HepG2 (cell line): ENCODE measurements around the gene ENAH. TPM values are rescaled to one million over a fixed set of nuclear protein-coding genes. Genes with fewer than 3 reads are reported as not detected.

Source experiments
- ATAC-seq: fragments of 200-7000 bp; cut with Tn5 transposase; 3 replicates; pipeline ENCODE4 v1.9.1; 2020; ENCODE audit warnings: mild to moderate bottlenecking, moderate library complexity
- BruUV-seq: library from RNA; stranded (reverse); fragments of 400-500 nt; replicated peaks from 2 replicates; lab custom pipeline; 2021; lab: Mats Ljungman, UMichigan
- CTCF ChIA-PET: fragments of 300-600 bp; formaldehyde crosslinking; extraction: SDS; loops from one replicate; lab custom pipeline; 2021; ENCODE audit warnings: low total read pairs, inconsistent platforms, low intra/inter-chr PET ratio; lab: Yijun Ruan, JAX
- POLR2A ChIA-PET: fragments of 350-600 bp; sonication (Branson Sonifier 250); formaldehyde crosslinking; loops from one replicate; lab custom pipeline; 2020; ENCODE audit warnings: antibody characterized with exemption, inconsistent platforms; lab: Yijun Ruan, JAX
- DNase-seq: peaks from one replicate; pipeline ENCODE4 v3.0.0-alpha.2; 2015; ENCODE audit warnings: low spot score
- FAIRE-seq: peaks from 3 replicates; lab custom pipeline; 2011; peaks lifted over from hg19 to GRCh38; lab: Jason Lieb, UNC
- H2AFZ ChIP-seq: one replicate; pipeline ENCODE4 v1.6.1; 2011; ENCODE audit warnings: low read length, inconsistent platforms
- H3K27ac ChIP-seq: fragments of 300-600 bp; 3 replicates; pipeline ENCODE4 v1.8.0; 2011; ENCODE audit warnings: mixed run types, mild to moderate bottlenecking, mixed read lengths, low read length, inconsistent platforms; ENCODE audit not compliant: insufficient read depth; ENCODE audit errors: extremely low read length
- H3K27me3 ChIP-seq, 2 experiments: fragments of 200-600 bp in 1 of 2; 2 replicates in 1 of 2; 3 replicates in 1 of 2; pipeline versions ENCODE4 v1.6.0 to v1.8.0; 2011; ENCODE audit warnings: low read length in 2 of 2, mild to moderate bottlenecking in 2 of 2, moderate library complexity in 2 of 2, inconsistent platforms in 1 of 2; ENCODE audit not compliant: insufficient read depth in 2 of 2, control insufficient read depth in 1 of 2
- H3K36me3 ChIP-seq, 2 experiments: fragments of 200-600 bp in 1 of 2; replicated peaks in 1 of 2; 2 replicates in 1 of 2; 3 replicates in 1 of 2; pipeline versions ENCODE4 v1.5.1 to v1.8.0; 2011; ENCODE audit warnings: low read length in 2 of 2, inconsistent platforms in 1 of 2; ENCODE audit not compliant: insufficient read depth in 2 of 2, control insufficient read depth in 1 of 2
- H3K4me1 ChIP-seq: 2 replicates; pipeline ENCODE4 v1.5.1; 2012; ENCODE audit warnings: low read length, inconsistent platforms; ENCODE audit not compliant: insufficient read depth
- H3K4me2 ChIP-seq: 2 replicates; pipeline ENCODE4 v1.6.0; 2011; ENCODE audit warnings: low read depth, low read length, inconsistent platforms
- H3K4me3 ChIP-seq, 3 experiments: fragments of 200-600 bp in 1 of 3; sonication (generic), shearing (Covaris generic) in 1 of 3; replicated peaks in 1 of 3; 2 replicates each; pipeline ENCODE4 v1.5.1; 2011 to 2016; ENCODE audit warnings: low read length in 3 of 3, inconsistent platforms in 2 of 3, low read depth in 2 of 3, mild to moderate bottlenecking in 2 of 3, control low read depth in 1 of 3, mixed read lengths in 1 of 3; ENCODE audit not compliant: insufficient read depth in 1 of 3
- H3K79me2 ChIP-seq: one replicate; pipeline ENCODE4 v1.6.1; 2011; ENCODE audit warnings: low read length, inconsistent platforms; ENCODE audit not compliant: insufficient read depth
- H3K9ac ChIP-seq: 2 replicates; pipeline ENCODE4 v1.6.0; 2011; ENCODE audit warnings: mild to moderate bottlenecking, low read depth, low read length, inconsistent platforms; ENCODE audit not compliant: insufficient read depth
- H3K9me3 ChIP-seq: 2 replicates; pipeline ENCODE4 v1.5.1; 2012; ENCODE audit warnings: mild to moderate bottlenecking, low read length
- H4K20me1 ChIP-seq: 2 replicates; pipeline ENCODE4 v1.6.0; 2011; ENCODE audit warnings: inconsistent platforms, mild to moderate bottlenecking, low read length, moderate library complexity; ENCODE audit not compliant: insufficient read depth
- CAMTA2 ChIP-seq: sonication (generic); formaldehyde crosslinking; IDR thresholded peaks from 2 replicates; pipeline ENCODE4 v1.4.0; 2020; ENCODE audit warnings: mild to moderate bottlenecking, missing genetic modification reagents, borderline replicate concordance
- CEBPB ChIP-seq: IDR thresholded peaks from 2 replicates; pipeline ENCODE4 v1.6.1; 2011; ENCODE audit warnings: low read depth, low read length, improper control_type of control experiment, borderline replicate concordance
- CHD4 ChIP-seq: fragments of 200-600 bp; sonication (generic); IDR thresholded peaks from 2 replicates; pipeline ENCODE4 v1.7.0; 2017; ENCODE audit warnings: mild to moderate bottlenecking, low read length, borderline replicate concordance
- ETV6 ChIP-seq: sonication (generic); formaldehyde crosslinking; conservative IDR thresholded peaks from 2 replicates; pipeline ENCODE4 v1.4.0; 2020; ENCODE audit warnings: missing genetic modification reagents
- HDAC1 ChIP-seq: sonication (generic); formaldehyde crosslinking; IDR thresholded peaks from 2 replicates; pipeline ENCODE4 v1.5.1; 2020; ENCODE audit warnings: mild to moderate bottlenecking, missing genetic modification reagents
- NFKB2 ChIP-seq: sonication (generic); formaldehyde crosslinking; IDR thresholded peaks from 2 replicates; pipeline ENCODE4 v1.4.0; 2020; ENCODE audit warnings: missing genetic modification reagents, borderline replicate concordance
- PAWR ChIP-seq: sonication (generic); formaldehyde crosslinking; IDR thresholded peaks from 2 replicates; pipeline ENCODE4 v1.4.0; 2020; ENCODE audit warnings: missing genetic modification reagents, mild to moderate bottlenecking, borderline replicate concordance
- PCBP1 ChIP-seq: fragments of 200-400 bp; formaldehyde crosslinking; IDR thresholded peaks from 2 replicates; pipeline ENCODE4 v1.6.1; 2017; ENCODE audit warnings: mild to moderate bottlenecking, low read depth, low read length, borderline replicate concordance
- ZBTB21 ChIP-seq: sonication (generic); formaldehyde crosslinking; IDR thresholded peaks from 2 replicates; pipeline ENCODE4 v1.4.0; 2020; ENCODE audit warnings: missing genetic modification reagents
- ZFP62 ChIP-seq: sonication (generic); formaldehyde crosslinking; IDR thresholded peaks from 2 replicates; pipeline ENCODE4 v1.4.0; 2020; ENCODE audit warnings: missing genetic modification reagents
- ZFY ChIP-seq: sonication (generic); formaldehyde crosslinking; IDR thresholded peaks from 2 replicates; pipeline ENCODE4 v1.4.0; 2020; ENCODE audit warnings: missing genetic modification reagents
- ZNF17 ChIP-seq: sonication (generic); formaldehyde crosslinking; IDR thresholded peaks from 2 replicates; pipeline ENCODE4 v1.5.0; 2020; ENCODE audit warnings: mild to moderate bottlenecking, missing genetic modification reagents
- ZNF33B ChIP-seq: sonication (generic); formaldehyde crosslinking; IDR thresholded peaks from 2 replicates; pipeline ENCODE4 v1.5.1; 2020; ENCODE audit warnings: mild to moderate bottlenecking, missing genetic modification reagents
- ZNF552 ChIP-seq: sonication (generic); formaldehyde crosslinking; IDR thresholded peaks from 2 replicates; pipeline ENCODE4 v1.9.0; 2022; ENCODE audit warnings: missing genetic modification reagents, mild to moderate bottlenecking, borderline replicate concordance
- WGBS: methylation state at CpG from one replicate; pipeline ENCODE4 v1.1.6; 2017; ENCODE audit warnings: low lambda C conversion rate; 5-methylcytosine and 5-hydroxymethylcytosine counted together
- in situ Hi-C: cut with HindIII; loops from 2 replicates; pipeline ENCODE4 v1.10.0; 2017; ENCODE audit warnings: low pct_unique_long_range_greater_than_20kb; ENCODE audit not compliant: extremely low pct_ligation_motif_present
- intact Hi-C: fragments of 100-400 bp; cut with micrococcal nuclease; formaldehyde crosslinking; loops from one replicate; pipeline ENCODE4 v1.10.0; 2022; ENCODE audit not compliant: unreplicated experiment
- polyA plus RNA-seq, 8 experiments: library from polyadenylated mRNA; depleted of rRNA in 3 of 8; stranded (reverse) in 7 of 8; unstranded in 1 of 8; fragments of >200 nt; fragmentation: Illumina TruSeq in 4 of 8; extraction: Trizol in 4 of 8; gene quantifications; 2 replicates each; pipeline versions ENCODE4 v1.2.1 to v1.2.3, GENCODE V29; 2011 to 2016; ENCODE audit warnings: low read depth in 4 of 8, missing spikeins in 1 of 8, mixed read lengths in 1 of 8; ENCODE audit not compliant: insufficient read depth in 1 of 8
- total RNA-seq, 5 experiments: library from RNA; depleted of rRNA; stranded (reverse); fragments of >200 nt; fragmentation: Illumina TruSeq; extraction: Trizol; gene quantifications; 2 replicates each; pipeline ENCODE4 v1.2.3, GENCODE V29; 2016; ENCODE audit warnings: low read depth in 1 of 5
- TF ChIP-seq, protein P1 (sequence below): sonication (generic); formaldehyde crosslinking; IDR thresholded peaks from 2 replicates; pipeline ENCODE4 v1.8.1; 2022; ENCODE audit warnings: mild to moderate bottlenecking, missing genetic modification reagents
- TF ChIP-seq, protein P2 (sequence below): sonication (generic); formaldehyde crosslinking; IDR thresholded peaks from 2 replicates; pipeline ENCODE4 v1.8.1; 2023; ENCODE audit warnings: mild to moderate bottlenecking, missing genetic modification reagents, borderline replicate concordance
- TF ChIP-seq, protein P3 (sequence below): fragments of 450-650 bp; IDR thresholded peaks from 2 replicates; pipeline ENCODE4 v1.6.1; 2016
- TF ChIP-seq, protein P4 (sequence below): sonication (generic); formaldehyde crosslinking; IDR thresholded peaks from 2 replicates; pipeline ENCODE4 v1.5.1; 2020; ENCODE audit warnings: missing genetic modification reagents, mild to moderate bottlenecking, borderline replicate concordance
- TF ChIP-seq, protein P5 (sequence below): sonication (generic); formaldehyde crosslinking; IDR thresholded peaks from 2 replicates; pipeline ENCODE4 v1.4.0; 2020; ENCODE audit warnings: low read depth, mild to moderate bottlenecking, missing genetic modification reagents

The ENAH gene
- total and polyA plus RNA-seq, 2 of the 13 experiments (the other 11 are each of a cell fraction or from before 2014, with no cell fraction given): 22.1 to 58.3 TPM

DNA sequence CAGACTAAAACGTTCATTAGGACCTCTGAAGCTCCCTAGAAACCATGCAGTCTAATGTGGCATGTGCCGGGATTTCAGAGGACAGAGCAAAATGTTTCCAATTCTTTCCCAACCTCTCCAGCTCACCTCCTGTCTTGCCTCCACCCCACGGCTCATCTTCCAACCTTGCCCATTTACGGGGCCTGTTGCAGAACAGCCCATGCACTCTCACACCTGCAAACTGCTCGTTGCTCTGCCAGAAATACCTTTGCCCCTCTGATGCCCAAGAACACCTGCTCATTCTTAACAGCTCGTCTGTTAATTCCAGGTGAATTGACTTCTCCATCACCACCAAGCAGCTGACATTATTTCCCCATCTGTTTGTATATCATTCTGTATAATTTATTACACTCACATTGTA is 171.2 kb downstream of the ENAH start:
- Histone ChIP-seq H3K9ac (no peak overlapping the region), H3K4me2 (no peak overlapping the region), H4K20me1 (no peaks in the 10 kb centered on the region), H3K27me3 (peaks cover 3 to 9% of the 10 kb centered on the region in 2 experiments; a peak in 2 of 5 replicates), H3K79me2 (no peaks in the 10 kb centered on the region), H3K4me3 (no peak overlapping the region), H3K9me3 (no peaks in the 10 kb centered on the region), H2AFZ (no peak overlapping the region), H3K36me3 (no peaks in the 10 kb centered on the region), H3K27ac (no peak overlapping the region), H3K4me1 (peaks cover 16% of the 10 kb centered on the region)
- WGBS: 16% methylated on average over 6 of the region's 6 CpGs
- no peak for ATAC-seq
- ChIA-PET POLR2A (interaction anchor here (2.6 kb wide), 1 partner anchor 296 kb away, joined by 8 read pairs; the partner anchor contains the start of gene SRP9), CTCF (no interaction called here)
- no peak for TF ChIP-seq PAWR
- TF ChIP-seq, protein P1, sequence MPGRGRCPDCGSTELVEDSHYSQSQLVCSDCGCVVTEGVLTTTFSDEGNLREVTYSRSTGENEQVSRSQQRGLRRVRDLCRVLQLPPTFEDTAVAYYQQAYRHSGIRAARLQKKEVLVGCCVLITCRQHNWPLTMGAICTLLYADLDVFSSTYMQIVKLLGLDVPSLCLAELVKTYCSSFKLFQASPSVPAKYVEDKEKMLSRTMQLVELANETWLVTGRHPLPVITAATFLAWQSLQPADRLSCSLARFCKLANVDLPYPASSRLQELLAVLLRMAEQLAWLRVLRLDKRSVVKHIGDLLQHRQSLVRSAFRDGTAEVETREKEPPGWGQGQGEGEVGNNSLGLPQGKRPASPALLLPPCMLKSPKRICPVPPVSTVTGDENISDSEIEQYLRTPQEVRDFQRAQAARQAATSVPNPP (CRISPR knock-in tag): no peak
- no peak for TF ChIP-seq CEBPB
- TF ChIP-seq ETV6 (CRISPR knock-in tag): no peak
- TF ChIP-seq, protein P2, sequence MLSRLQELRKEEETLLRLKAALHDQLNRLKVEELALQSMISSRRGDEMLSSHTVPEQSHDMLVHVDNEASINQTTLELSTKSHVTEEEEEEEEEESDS (CRISPR knock-in tag): no peak
- TF ChIP-seq, protein P3, sequence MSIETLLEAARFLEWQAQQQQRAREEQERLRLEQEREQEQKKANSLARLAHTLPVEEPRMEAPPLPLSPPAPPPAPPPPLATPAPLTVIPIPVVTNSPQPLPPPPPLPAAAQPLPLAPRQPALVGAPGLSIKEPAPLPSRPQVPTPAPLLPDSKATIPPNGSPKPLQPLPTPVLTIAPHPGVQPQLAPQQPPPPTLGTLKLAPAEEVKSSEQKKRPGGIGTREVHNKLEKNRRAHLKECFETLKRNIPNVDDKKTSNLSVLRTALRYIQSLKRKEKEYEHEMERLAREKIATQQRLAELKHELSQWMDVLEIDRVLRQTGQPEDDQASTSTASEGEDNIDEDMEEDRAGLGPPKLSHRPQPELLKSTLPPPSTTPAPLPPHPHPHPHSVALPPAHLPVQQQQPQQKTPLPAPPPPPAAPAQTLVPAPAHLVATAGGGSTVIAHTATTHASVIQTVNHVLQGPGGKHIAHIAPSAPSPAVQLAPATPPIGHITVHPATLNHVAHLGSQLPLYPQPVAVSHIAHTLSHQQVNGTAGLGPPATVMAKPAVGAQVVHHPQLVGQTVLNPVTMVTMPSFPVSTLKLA: no peak
- no peak for TF ChIP-seq ZBTB21 (CRISPR knock-in tag)
- TF ChIP-seq, protein P4, sequence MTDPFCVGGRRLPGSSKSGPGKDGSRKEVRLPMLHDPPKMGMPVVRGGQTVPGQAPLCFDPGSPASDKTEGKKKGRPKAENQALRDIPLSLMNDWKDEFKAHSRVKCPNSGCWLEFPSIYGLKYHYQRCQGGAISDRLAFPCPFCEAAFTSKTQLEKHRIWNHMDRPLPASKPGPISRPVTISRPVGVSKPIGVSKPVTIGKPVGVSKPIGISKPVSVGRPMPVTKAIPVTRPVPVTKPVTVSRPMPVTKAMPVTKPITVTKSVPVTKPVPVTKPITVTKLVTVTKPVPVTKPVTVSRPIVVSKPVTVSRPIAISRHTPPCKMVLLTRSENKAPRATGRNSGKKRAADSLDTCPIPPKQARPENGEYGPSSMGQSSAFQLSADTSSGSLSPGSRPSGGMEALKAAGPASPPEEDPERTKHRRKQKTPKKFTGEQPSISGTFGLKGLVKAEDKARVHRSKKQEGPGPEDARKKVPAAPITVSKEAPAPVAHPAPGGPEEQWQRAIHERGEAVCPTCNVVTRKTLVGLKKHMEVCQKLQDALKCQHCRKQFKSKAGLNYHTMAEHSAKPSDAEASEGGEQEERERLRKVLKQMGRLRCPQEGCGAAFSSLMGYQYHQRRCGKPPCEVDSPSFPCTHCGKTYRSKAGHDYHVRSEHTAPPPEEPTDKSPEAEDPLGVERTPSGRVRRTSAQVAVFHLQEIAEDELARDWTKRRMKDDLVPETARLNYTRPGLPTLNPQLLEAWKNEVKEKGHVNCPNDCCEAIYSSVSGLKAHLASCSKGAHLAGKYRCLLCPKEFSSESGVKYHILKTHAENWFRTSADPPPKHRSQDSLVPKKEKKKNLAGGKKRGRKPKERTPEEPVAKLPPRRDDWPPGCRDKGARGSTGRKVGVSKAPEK (CRISPR knock-in tag): no peak
- TF ChIP-seq NFKB2: no peak
- TF ChIP-seq ZNF17 (CRISPR knock-in tag): no peak
- no peak for TF ChIP-seq ZNF552
- no peak for TF ChIP-seq PCBP1
- TF ChIP-seq ZFY (CRISPR knock-in tag): no peak
- TF ChIP-seq HDAC1 (CRISPR knock-in tag): no peak
- TF ChIP-seq ZNF33B (CRISPR knock-in tag): no peak
- TF ChIP-seq CHD4: no peak
- TF ChIP-seq, protein P5, sequence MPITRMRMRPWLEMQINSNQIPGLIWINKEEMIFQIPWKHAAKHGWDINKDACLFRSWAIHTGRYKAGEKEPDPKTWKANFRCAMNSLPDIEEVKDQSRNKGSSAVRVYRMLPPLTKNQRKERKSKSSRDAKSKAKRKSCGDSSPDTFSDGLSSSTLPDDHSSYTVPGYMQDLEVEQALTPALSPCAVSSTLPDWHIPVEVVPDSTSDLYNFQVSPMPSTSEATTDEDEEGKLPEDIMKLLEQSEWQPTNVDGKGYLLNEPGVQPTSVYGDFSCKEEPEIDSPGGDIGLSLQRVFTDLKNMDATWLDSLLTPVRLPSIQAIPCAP: no peak
- no peak for TF ChIP-seq ZFP62 (CRISPR knock-in tag)
- TF ChIP-seq CAMTA2 (CRISPR knock-in tag): no peak
- FAIRE-seq: no peak
- in situ Hi-C loops (no loop called here), intact Hi-C loops (loop anchor here (1.0 kb wide), 1 partner anchor 291 kb away; no protein-coding TSS in a partner anchor)
- DNase-seq: no peak
- no TSS peak for BruUV-seq
